Measurements from ENCODE around the gene ICA1. TPM values are rescaled to one million over a fixed set of nuclear protein-coding genes. Genes with fewer than 3 reads are reported as not detected.

ICA1 gene
- total RNA-seq, 1 experiment from 2014 or later, result 28.8 TPM

GRCh38 chr7:8152489-8153192, 109.3 kb downstream of the ICA1 start:
- Histone ChIP-seq H3K4me2 (ENCODE audit: insufficient read depth, insufficient read length, low read length) (no peak overlapping the region), H2AK5ac (ENCODE audit: insufficient read length, low read length) (no peak overlapping the region), H3K4ac (ENCODE audit: low read depth, low read length) (no peak overlapping the region), H3T11ph (ENCODE audit: low read length) (no peak overlapping the region), H3K9me3 (ENCODE audit: control insufficient read depth, low read depth, low read length) (no peaks in the 10 kb centered on the region), H2BK5ac (ENCODE audit: insufficient read length, low read length) (no peak overlapping the region), H4K91ac (ENCODE audit: insufficient read length, low read depth, low read length) (no peak overlapping the region), H3K14ac (ENCODE audit: insufficient read depth, low read length) (no peak overlapping the region), H4K8ac (replicated peaks; ENCODE audit: insufficient read length, low read depth, low read length) (no peak overlapping the region), H2BK12ac (ENCODE audit: insufficient read length, low read depth, low read length) (no peak overlapping the region), H2AFZ (ENCODE audit: low read length) (no peak overlapping the region), H4K5ac (ENCODE audit: insufficient read length, low read depth, low read length) (no peak overlapping the region), H3K27ac (ENCODE audit: insufficient read length, low read depth, low read length) (no peak overlapping the region), H3K9ac (ENCODE audit: extremely low read depth, insufficient read length, low read length) (no peak overlapping the region), H3K18ac (ENCODE audit: insufficient read length, low read depth, low read length) (no peak overlapping the region), H3K79me1 (ENCODE audit: insufficient read depth, low read depth, low read length, poor library complexity, severe bottlenecking) (no peaks in the 10 kb centered on the region), H3K79me2 (ENCODE audit: insufficient read depth, low read length) (no peaks in the 10 kb centered on the region; the same call in 1 of the 2 replicates), H3K23ac (ENCODE audit: insufficient read length, low read depth, low read length) (no peak overlapping the region), H3K27me3 (ENCODE audit: insufficient read depth, low read length) (no peaks in the 10 kb centered on the region), H3K23me2 (ENCODE audit: insufficient read length, low read depth, low read length, poor library complexity, severe bottlenecking) (no peaks in the 10 kb centered on the region), H2BK20ac (ENCODE audit: low read depth, low read length, poor library complexity, severe bottlenecking) (no peak overlapping the region), H4K20me1 (ENCODE audit: control insufficient read depth, insufficient read depth, insufficient read length) (no peaks in the 10 kb centered on the region), H2BK120ac (ENCODE audit: low read depth, low read length, poor library complexity, severe bottlenecking) (no peak overlapping the region), H2BK15ac (ENCODE audit: low read depth, low read length) (no peak overlapping the region), H3K4me1 (ENCODE audit: insufficient read depth, low read length) (no peaks in the 10 kb centered on the region; the same call in 1 of the 2 replicates), H3K56ac (ENCODE audit: insufficient read length, low read depth, low read length) (no peak overlapping the region)
- peaks cover 3 to 15% of the 10 kb centered on the region in 2 experiments for H3K4me1 Mint-ChIP-seq
- H3K36me3 Mint-ChIP-seq (ENCODE audit: insufficient read depth in 1 of 3, low read depth in 3 of 3), result peaks cover 7 to 15% (median 12%) of the 10 kb centered on the region in 3 experiments; a peak in 6 of 7 replicates
- DNase-seq, result no peak
- TF ChIP-seq CTCF (conservative IDR thresholded peaks at IDR 0.05), result no peak
- H3K27ac Mint-ChIP-seq, result peak overlapping the region in 1 of 3 experiments; percentile 53; a peak in 1 of 7 replicates
- WGBS (ENCODE audit: extremely low coverage, insufficient read length, low lambda C conversion rate), result no CpG with 5 or more reads among the region's 4 CpGs
- H3K4me3 Mint-ChIP-seq, result no peak overlapping the region
- H3K27me3 Mint-ChIP-seq (ENCODE audit: low read depth), result no peaks in the 10 kb centered on the region
- peaks cover 2 to 8% of the 10 kb centered on the region in 2 experiments; a peak in 3 of 5 replicates for H3K9me3 Mint-ChIP-seq

All from H9 (cell line).